Fibroblast of lung (primary cell): ENCODE results near the gene FBN1.

Experiments used
- CTCF ChIP-seq, 2 donors: IDR thresholded peaks in 1 of 2; conservative IDR thresholded peaks in 1 of 2; 1 replicate in 1 of 2; 2 replicates in 1 of 2; pipeline ENCODE4 v1.5.1; 2011 to 2012; ENCODE audit warnings: low read length in 2 of 2, control low read depth in 1 of 2, inconsistent platforms in 1 of 2, low read depth in 1 of 2, mild to moderate bottlenecking in 1 of 2
- EZH2 ChIP-seq: IDR thresholded peaks from 2 replicates; pipeline ENCODE4 v1.5.1; 2012; ENCODE audit warnings: low read length, control low read depth, mild to moderate bottlenecking; ENCODE audit errors: missing control alignments

- no peak for TF ChIP-seq EZH2
- TF ChIP-seq CTCF (conservative IDR thresholded peaks at IDR 0.05 in 1 of 2, IDR thresholded peaks at IDR 0.05 in 1 of 2; ENCODE audit: low read depth in 1 of 2, low read length in 2 of 2): no peak
Measured at GRCh38 chr15:48514103-48514816, 131.2 kb downstream of the FBN1 start.
